ENCODE results near the gene CASS4. TPM values are rescaled to one million over a fixed set of nuclear protein-coding genes. Genes with fewer than 3 reads are reported as not detected.
A peak's percentile ranks its signal among the peaks of the same experiment; 100 is the strongest.

The CASS4 gene
- total RNA-seq = 1 to 10 TPM; 3.5 to 3.7 TPM

- TF ChIP-seq, protein P1, sequence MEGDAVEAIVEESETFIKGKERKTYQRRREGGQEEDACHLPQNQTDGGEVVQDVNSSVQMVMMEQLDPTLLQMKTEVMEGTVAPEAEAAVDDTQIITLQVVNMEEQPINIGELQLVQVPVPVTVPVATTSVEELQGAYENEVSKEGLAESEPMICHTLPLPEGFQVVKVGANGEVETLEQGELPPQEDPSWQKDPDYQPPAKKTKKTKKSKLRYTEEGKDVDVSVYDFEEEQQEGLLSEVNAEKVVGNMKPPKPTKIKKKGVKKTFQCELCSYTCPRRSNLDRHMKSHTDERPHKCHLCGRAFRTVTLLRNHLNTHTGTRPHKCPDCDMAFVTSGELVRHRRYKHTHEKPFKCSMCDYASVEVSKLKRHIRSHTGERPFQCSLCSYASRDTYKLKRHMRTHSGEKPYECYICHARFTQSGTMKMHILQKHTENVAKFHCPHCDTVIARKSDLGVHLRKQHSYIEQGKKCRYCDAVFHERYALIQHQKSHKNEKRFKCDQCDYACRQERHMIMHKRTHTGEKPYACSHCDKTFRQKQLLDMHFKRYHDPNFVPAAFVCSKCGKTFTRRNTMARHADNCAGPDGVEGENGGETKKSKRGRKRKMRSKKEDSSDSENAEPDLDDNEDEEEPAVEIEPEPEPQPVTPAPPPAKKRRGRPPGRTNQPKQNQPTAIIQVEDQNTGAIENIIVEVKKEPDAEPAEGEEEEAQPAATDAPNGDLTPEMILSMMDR (IDR thresholded peaks at IDR 0.05) = no peak
- intact Hi-C loops (cut with micrococcal nuclease) = loop anchor here (5.0 kb wide), 1 partner anchor 55 kb away; the partner anchor contains the start of gene RTF2
- DNase-seq = peak; percentile 59
Measured at GRCh38 chr20:56411759-56412472, at the start of gene CASS4. CASS4 (plus strand) TSS chr20:56412260; CDS start chr20:56412459, 199 bp downstream.

GRCh38 chr20:56362833-56363413 is 49.1 kb upstream of the CASS4 start:
- Mint-ChIP-seq H3K4me3 (no peak overlapping the region), H3K27ac (no peak overlapping the region), H3K9me3 (no peaks in the 10 kb centered on the region), H3K36me3 (ENCODE audit: low read depth) (peaks cover 1% of the 10 kb centered on the region), H3K27me3 (no peaks in the 10 kb centered on the region), H3K4me1 (ENCODE audit: low read depth) (peaks cover 16% of the 10 kb centered on the region)
- intact Hi-C loops (cut with micrococcal nuclease) = no loop called here
- TF ChIP-seq, protein P1 (IDR thresholded peaks at IDR 0.05) = no peak
- CTCF ChIA-PET = no interaction called here
- POLR2A ChIA-PET = no interaction called here
- ATAC-seq (no peak), DNase-seq (no peak)

More at GRCh38 chr20:56411759-56412472, at the start of gene CASS4:
- peaks cover 8% of the 10 kb centered on the region for H3K9me3 Mint-ChIP-seq
- peak within 1 kb of the TSS; percentile 74 for H3K4me3 Mint-ChIP-seq
- ChIA-PET POLR2A (interaction anchor here (0.7 to 2.7 kb wide), 12 partner anchors 9 to 57 kb away, joined by 3 to 16 read pairs (median 4); partner anchors contain the start of genes AURKA, CSTF1 and RTF2), CTCF (interaction anchor here (0.9 to 3.3 kb wide), 13 partner anchors 8 to 139 kb away, joined by 3 to 17 read pairs (median 4); partner anchors contain the start of genes AURKA and CSTF1)
- H3K27me3 Mint-ChIP-seq = no peaks in the 10 kb centered on the region
- peaks cover 48% of the 10 kb centered on the region for H3K4me1 Mint-ChIP-seq (ENCODE audit: low read depth)
- H3K27ac Mint-ChIP-seq = peak within 1 kb of the TSS; percentile 95
- H3K36me3 Mint-ChIP-seq (ENCODE audit: low read depth) = peaks cover 44% of the 10 kb centered on the region
- peak; percentile 57 for ATAC-seq

GRCh38 chr20:56363491-56363890 is 48.6 kb upstream of the CASS4 start:
- Mint-ChIP-seq H3K36me3 (ENCODE audit: low read depth) (peaks cover 1% of the 10 kb centered on the region), H3K9me3 (no peaks in the 10 kb centered on the region), H3K4me3 (no peak overlapping the region), H3K27me3 (no peaks in the 10 kb centered on the region), H3K27ac (no peak overlapping the region), H3K4me1 (ENCODE audit: low read depth) (peaks cover 12% of the 10 kb centered on the region)
- POLR2A ChIA-PET = no interaction called here
- TF ChIP-seq, protein P1 (IDR thresholded peaks at IDR 0.05) = no peak
- intact Hi-C loops (cut with micrococcal nuclease) = no loop called here
- no peak for DNase-seq
- CTCF ChIA-PET = no interaction called here
- ATAC-seq = no peak

DNA sequence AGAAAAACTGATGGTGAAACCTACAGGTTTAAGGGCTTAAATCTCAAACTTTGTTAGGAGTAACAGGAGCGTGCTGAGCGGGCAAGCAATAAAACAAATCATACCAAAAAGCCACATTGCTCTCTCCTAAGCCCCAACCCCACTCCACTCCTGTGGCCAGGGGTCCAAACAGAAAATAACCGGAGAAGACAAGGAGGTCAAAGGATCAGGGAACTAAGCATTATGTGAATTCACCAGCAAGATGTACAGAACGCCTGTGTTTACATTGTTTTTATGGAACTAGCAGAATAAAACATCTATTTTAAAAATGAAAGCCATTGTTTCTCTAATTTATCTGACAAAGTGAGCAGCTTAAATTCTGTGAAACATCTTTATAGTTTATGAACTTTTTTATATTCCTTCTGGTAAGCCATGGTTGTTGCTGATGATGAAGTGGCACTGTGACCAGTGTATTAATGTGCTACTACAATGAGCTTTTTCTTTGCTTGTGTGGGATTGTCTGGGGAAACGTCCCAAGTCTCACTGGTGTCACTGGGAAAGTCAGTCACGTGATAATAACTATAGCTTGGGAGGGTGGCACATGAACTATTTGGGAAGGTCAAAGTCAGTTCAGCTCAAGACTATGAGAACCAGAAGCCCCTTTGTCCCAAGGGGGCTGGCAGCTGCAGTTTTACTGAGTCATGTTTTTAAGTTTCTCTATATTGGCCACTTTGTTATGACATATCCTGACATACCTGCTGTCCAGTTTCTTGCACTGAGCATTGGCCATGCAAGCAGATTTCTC is 43.5 kb upstream of the CASS4 start:
- H3K9me3 Mint-ChIP-seq = no peaks in the 10 kb centered on the region
- H3K27ac Mint-ChIP-seq = no peak overlapping the region
- H3K36me3 Mint-ChIP-seq (ENCODE audit: low read depth) = peaks cover 33% of the 10 kb centered on the region
- intact Hi-C loops (cut with micrococcal nuclease) = no loop called here
- H3K4me1 Mint-ChIP-seq (ENCODE audit: low read depth) = peaks cover 9% of the 10 kb centered on the region
- H3K27me3 Mint-ChIP-seq = no peaks in the 10 kb centered on the region
- H3K4me3 Mint-ChIP-seq = no peak overlapping the region
- CTCF ChIA-PET = no interaction called here
- DNase-seq (no peak), ATAC-seq (no peak)
- POLR2A ChIA-PET = interaction anchor here (0.9 to 1.9 kb wide), 3 partner anchors 9 to 20 kb away, joined by 3 to 6 read pairs (median 4); partner anchors contain the start of gene FAM210B
- TF ChIP-seq, protein P1 (IDR thresholded peaks at IDR 0.05) = no peak
